ENCODE measurements around the gene TRIM27.

The TRIM27 gene

GRCh38 chr6:28945349-28945748 is 21.6 kb upstream of the TRIM27 start:
- Histone ChIP-seq H3K4me2 (ENCODE audit: insufficient read depth, low read length) (no peak overlapping the region), H3K79me2 (ENCODE audit: insufficient read depth, low read length) (no peaks in the 10 kb centered on the region), H3K9ac (ENCODE audit: low read depth, low read length) (no peak overlapping the region), H3K36me3 (ENCODE audit: insufficient read depth, low read length) (no peaks in the 10 kb centered on the region), H4K20me1 (ENCODE audit: insufficient read depth, low read length) (no peaks in the 10 kb centered on the region), H3K27me3 (ENCODE audit: insufficient read depth, low read length, poor library complexity) (peaks cover 8% of the 10 kb centered on the region), H3K27ac (ENCODE audit: low read length) (no peak overlapping the region), H3K4me3 (ENCODE audit: low read depth in 1 of 2, low read length in 2 of 2) (no peak overlapping the region), H3K9me3 (ENCODE audit: insufficient read depth, low read length, severe bottlenecking) (peaks cover 2% of the 10 kb centered on the region), H3K4me1 (ENCODE audit: insufficient read depth, low read length) (no peaks in the 10 kb centered on the region), H2AFZ (ENCODE audit: low read depth, low read length) (no peak overlapping the region)
- DNase-seq (no peak), ATAC-seq (ENCODE audit: insufficient read depth, low read depth) (no peak)
- no peak for TF ChIP-seq EZH2 (IDR thresholded peaks at IDR 0.05; ENCODE audit: borderline replicate concordance, low read depth, low read length, severe bottlenecking)
- no peak for TF ChIP-seq CTCF (IDR thresholded peaks at IDR 0.05; ENCODE audit: borderline replicate concordance, extremely low read depth, low read length, poor library complexity, severe bottlenecking)

GRCh38 chr6:28944412-28944865 is 20.7 kb upstream of the TRIM27 start:
- ATAC-seq (ENCODE audit: insufficient read depth, low read depth): 0 out of 3 replicates have a peak, but pooled peaks have one; percentile 29

GRCh38 chr6:28943557-28944411 is 20.0 kb upstream of the TRIM27 start:
- Histone ChIP-seq H3K9ac (ENCODE audit: low read depth, low read length) (no peak overlapping the region), H3K27me3 (ENCODE audit: insufficient read depth, low read length, poor library complexity) (peaks cover 8% of the 10 kb centered on the region), H3K4me3 (ENCODE audit: low read depth in 1 of 2, low read length in 2 of 2) (no peak overlapping the region), H3K4me1 (ENCODE audit: insufficient read depth, low read length) (no peaks in the 10 kb centered on the region), H2AFZ (ENCODE audit: low read depth, low read length) (no peak overlapping the region), H3K36me3 (ENCODE audit: insufficient read depth, low read length) (no peaks in the 10 kb centered on the region), H3K27ac (ENCODE audit: low read length) (no peak overlapping the region), H3K4me2 (ENCODE audit: insufficient read depth, low read length) (no peak overlapping the region), H3K9me3 (ENCODE audit: insufficient read depth, low read length, severe bottlenecking) (peaks cover 2% of the 10 kb centered on the region), H4K20me1 (ENCODE audit: insufficient read depth, low read length) (no peaks in the 10 kb centered on the region), H3K79me2 (ENCODE audit: insufficient read depth, low read length) (no peaks in the 10 kb centered on the region)
- ATAC-seq (ENCODE audit: insufficient read depth, low read depth) (no peak), DNase-seq (no peak)
- TF ChIP-seq CTCF (IDR thresholded peaks at IDR 0.05; ENCODE audit: borderline replicate concordance, extremely low read depth, low read length, poor library complexity, severe bottlenecking): no peak
- TF ChIP-seq EZH2 (IDR thresholded peaks at IDR 0.05; ENCODE audit: borderline replicate concordance, low read depth, low read length, severe bottlenecking): no peak

More at GRCh38 chr6:28944412-28944865, 20.7 kb upstream of the TRIM27 start:
- H3K4me1 ChIP-seq (ENCODE audit: insufficient read depth, low read length): no peaks in the 10 kb centered on the region
- H3K4me3 ChIP-seq (ENCODE audit: low read depth in 1 of 2, low read length in 2 of 2): no peak overlapping the region
- DNase-seq: peak; percentile 32
- peaks cover 8% of the 10 kb centered on the region for H3K27me3 ChIP-seq (ENCODE audit: insufficient read depth, low read length, poor library complexity)
- no peak overlapping the region for H3K9ac ChIP-seq (ENCODE audit: low read depth, low read length)
- no peak overlapping the region for H3K27ac ChIP-seq (ENCODE audit: low read length)
- TF ChIP-seq EZH2 (IDR thresholded peaks at IDR 0.05; ENCODE audit: borderline replicate concordance, low read depth, low read length, severe bottlenecking) (no peak), CTCF (IDR thresholded peaks at IDR 0.05; ENCODE audit: borderline replicate concordance, extremely low read depth, low read length, poor library complexity, severe bottlenecking) (no peak)
- no peaks in the 10 kb centered on the region for H3K36me3 ChIP-seq (ENCODE audit: insufficient read depth, low read length)
- no peaks in the 10 kb centered on the region for H4K20me1 ChIP-seq (ENCODE audit: insufficient read depth, low read length)
- H3K79me2 ChIP-seq (ENCODE audit: insufficient read depth, low read length): no peaks in the 10 kb centered on the region
- no peak overlapping the region for H3K4me2 ChIP-seq (ENCODE audit: insufficient read depth, low read length)
- H3K9me3 ChIP-seq (ENCODE audit: insufficient read depth, low read length, severe bottlenecking): peaks cover 2% of the 10 kb centered on the region
- no peak overlapping the region for H2AFZ ChIP-seq (ENCODE audit: low read depth, low read length)
